BE2C (cell line): ENCODE measurements around the gene ADCY7.
"Not testable (repeated sequence)": the region's sequence is repeated elsewhere in the genome, so short reads cannot be mapped to it uniquely, and the experiment has no call there.

Experiments
- DNase-seq: peaks from one replicate; pipeline ENCODE4 v3.0.0-alpha.2; 2020
- H3K27me3 ChIP-seq: fragments of 250-450 bp; sonication (Bioruptor Pico); 2 replicates; pipeline ENCODE4 v1.5.1; 2020; ENCODE audit warnings: mild to moderate bottlenecking
- H3K36me3 ChIP-seq: fragments of 250-450 bp; sonication (Bioruptor Pico); 2 replicates; pipeline ENCODE4 v1.5.1; 2020; ENCODE audit warnings: mild to moderate bottlenecking
- H3K4me1 ChIP-seq: fragments of 250-450 bp; sonication (Bioruptor Pico); 2 replicates; pipeline ENCODE4 v1.5.1; 2020
- H3K4me3 ChIP-seq: 2 replicates; pipeline ENCODE4 v1.5.1; 2011; ENCODE audit warnings: low read depth, low read length
- H3K9me3 ChIP-seq: fragments of 250-450 bp; sonication (Bioruptor Pico); 2 replicates; pipeline ENCODE4 v1.5.1; 2020
- TF ChIP-seq, protein P1 (sequence below): IDR thresholded peaks from 2 replicates; pipeline ENCODE4 v1.5.1; 2012; ENCODE audit warnings: mild to moderate bottlenecking, low read depth, low read length

ADCY7 gene

DNA sequence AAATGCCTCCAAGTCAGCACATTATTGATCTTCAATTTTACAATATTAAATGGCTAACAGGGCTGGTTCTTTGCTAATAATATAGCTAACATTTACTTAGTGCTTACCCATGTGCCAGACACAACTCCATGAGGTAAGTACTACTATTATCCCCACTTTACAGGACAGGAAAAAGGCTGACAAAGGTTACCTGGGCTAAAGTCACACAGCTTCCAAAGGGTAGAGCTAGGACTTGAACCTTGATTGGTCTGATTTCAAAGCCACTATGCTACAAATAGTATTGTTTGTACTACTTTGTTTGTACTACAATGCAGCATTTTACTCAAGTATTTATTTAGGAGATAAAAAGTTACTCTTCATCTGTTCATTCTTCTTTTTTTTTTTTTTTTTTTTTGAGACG lies 70.5 kb downstream of the ADCY7 start:
- no peaks in the 10 kb centered on the region for H3K9me3 ChIP-seq
- H3K36me3 ChIP-seq: peaks cover 45% of the 10 kb centered on the region
- H3K4me1 ChIP-seq: no peaks in the 10 kb centered on the region
- TF ChIP-seq, protein P1, sequence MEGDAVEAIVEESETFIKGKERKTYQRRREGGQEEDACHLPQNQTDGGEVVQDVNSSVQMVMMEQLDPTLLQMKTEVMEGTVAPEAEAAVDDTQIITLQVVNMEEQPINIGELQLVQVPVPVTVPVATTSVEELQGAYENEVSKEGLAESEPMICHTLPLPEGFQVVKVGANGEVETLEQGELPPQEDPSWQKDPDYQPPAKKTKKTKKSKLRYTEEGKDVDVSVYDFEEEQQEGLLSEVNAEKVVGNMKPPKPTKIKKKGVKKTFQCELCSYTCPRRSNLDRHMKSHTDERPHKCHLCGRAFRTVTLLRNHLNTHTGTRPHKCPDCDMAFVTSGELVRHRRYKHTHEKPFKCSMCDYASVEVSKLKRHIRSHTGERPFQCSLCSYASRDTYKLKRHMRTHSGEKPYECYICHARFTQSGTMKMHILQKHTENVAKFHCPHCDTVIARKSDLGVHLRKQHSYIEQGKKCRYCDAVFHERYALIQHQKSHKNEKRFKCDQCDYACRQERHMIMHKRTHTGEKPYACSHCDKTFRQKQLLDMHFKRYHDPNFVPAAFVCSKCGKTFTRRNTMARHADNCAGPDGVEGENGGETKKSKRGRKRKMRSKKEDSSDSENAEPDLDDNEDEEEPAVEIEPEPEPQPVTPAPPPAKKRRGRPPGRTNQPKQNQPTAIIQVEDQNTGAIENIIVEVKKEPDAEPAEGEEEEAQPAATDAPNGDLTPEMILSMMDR: no peak
- H3K27me3 ChIP-seq: no peaks in the 10 kb centered on the region
- H3K4me3 ChIP-seq: no peak overlapping the region
- no peak for DNase-seq

DNA sequence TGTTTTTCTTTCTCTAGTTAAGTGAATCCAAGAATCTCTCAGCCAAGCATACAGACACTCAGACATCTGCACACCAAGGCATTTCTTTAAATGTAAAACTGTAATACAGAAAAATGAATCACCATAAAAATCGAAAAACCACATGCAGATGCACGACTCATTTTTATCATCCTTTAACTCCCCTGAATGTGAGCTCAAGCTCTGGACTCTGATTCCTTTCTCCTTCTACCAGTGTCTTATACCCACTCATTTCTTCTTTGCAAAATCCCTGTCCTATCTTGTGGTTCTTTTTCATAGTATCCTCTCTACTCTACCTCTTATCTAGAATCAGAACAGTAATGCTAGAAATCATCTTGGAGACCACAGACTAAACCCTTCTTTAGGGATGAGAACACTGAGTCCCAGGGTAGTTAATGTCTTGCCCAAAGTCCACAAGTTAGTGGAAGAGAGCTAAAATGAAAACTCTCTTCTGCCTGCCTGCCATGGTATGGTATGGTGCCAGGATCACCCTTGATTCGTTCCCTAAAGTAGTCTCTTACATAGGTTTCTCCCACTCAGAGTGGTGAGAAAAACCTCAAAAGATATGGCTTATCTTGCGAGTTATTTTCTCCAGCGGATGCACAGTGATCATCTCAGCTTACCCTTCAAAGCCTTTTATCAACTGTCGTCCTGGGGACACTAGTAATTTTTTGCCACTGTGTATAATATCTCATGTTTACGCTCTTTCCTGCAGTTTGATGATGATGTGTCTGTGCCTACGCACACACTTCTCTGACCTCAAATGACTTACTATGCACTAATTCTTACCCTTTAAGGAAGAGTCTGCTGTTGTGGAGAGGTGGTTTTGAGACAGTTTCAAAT lies 72.2 kb downstream of the ADCY7 start:
- H3K36me3 ChIP-seq: peaks cover 46% of the 10 kb centered on the region
- TF ChIP-seq, protein P1: no peak
- no peaks in the 10 kb centered on the region for H3K4me1 ChIP-seq
- no peak overlapping the region for H3K4me3 ChIP-seq
- no peaks in the 10 kb centered on the region for H3K9me3 ChIP-seq
- no peaks in the 10 kb centered on the region for H3K27me3 ChIP-seq
- no peak for DNase-seq

DNA sequence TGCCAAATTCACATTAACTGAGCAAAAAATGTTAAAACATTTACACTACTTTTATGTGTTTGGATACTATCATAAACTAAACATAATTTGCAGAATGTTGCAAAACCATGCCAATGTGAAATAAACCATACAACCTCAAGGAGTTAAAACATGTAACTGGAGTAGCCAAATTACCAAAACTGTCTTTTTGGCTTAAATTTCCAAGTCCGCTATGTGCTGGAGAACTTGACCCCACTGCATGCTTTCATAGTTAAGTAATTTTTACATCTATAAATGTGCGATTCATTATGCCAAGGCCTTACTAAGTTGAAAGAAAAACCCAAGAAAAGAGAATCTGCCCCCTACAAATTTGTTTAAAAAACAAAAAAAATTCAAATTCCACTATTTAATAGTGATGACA lies 74.2 kb downstream of the ADCY7 start:
- Histone ChIP-seq H3K4me3 (no peak overlapping the region), H3K4me1 (no peaks in the 10 kb centered on the region), H3K27me3 (no peaks in the 10 kb centered on the region), H3K9me3 (no peaks in the 10 kb centered on the region), H3K36me3 (peaks cover 51% of the 10 kb centered on the region)
- TF ChIP-seq, protein P1: no peak
- no peak for DNase-seq

DNA sequence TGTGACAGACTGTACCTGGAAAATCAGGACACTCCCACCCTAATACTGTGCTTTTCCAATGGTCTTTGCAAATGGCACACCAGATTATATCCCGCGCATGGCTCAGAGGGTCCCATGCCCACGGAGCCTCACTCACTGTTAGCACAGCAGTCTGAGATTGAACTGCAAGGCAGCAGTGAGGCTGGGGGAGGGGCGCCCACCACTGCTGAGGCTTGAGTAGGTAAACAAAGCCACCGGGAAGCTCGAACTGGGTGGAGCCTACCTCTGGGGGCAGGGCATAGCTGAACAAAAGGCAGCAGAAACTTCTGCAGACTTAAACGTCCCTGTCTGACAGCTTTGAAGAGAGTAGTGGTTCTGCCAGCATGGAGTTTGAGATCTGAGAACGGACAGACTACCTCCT lies 77.2 kb downstream of the ADCY7 start:
- DNase-seq, H3K9me3 ChIP-seq: not testable (repeated sequence)
- H3K36me3 ChIP-seq: peaks cover 44% of the 10 kb centered on the region

DNA sequence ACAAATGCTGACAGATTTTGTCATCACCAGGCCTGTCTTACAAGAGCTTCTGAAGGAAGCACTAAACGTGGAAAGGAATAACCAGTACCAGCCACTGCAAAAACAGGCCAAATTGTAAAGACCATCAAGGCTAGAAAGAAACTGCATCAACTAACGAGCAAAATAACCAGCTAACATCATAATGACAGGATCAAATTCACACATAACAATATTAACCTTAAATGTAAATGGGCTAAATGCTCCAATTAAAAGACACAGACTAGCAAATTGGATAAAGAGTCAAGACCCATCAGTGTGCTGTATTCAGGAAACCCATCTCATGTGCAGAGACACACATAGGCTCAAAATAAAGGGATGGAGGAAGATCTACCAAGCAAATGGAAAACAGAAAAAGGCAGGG lies 78.9 kb downstream of the ADCY7 start:
- not testable (repeated sequence) for H3K4me3 ChIP-seq
- peaks cover 44% of the 10 kb centered on the region for H3K36me3 ChIP-seq

More for the DNA sequence above, 77.2 kb downstream of the ADCY7 start:
- H3K4me3 ChIP-seq, H3K27me3 ChIP-seq, H3K4me1 ChIP-seq: not testable (repeated sequence)

DNA sequence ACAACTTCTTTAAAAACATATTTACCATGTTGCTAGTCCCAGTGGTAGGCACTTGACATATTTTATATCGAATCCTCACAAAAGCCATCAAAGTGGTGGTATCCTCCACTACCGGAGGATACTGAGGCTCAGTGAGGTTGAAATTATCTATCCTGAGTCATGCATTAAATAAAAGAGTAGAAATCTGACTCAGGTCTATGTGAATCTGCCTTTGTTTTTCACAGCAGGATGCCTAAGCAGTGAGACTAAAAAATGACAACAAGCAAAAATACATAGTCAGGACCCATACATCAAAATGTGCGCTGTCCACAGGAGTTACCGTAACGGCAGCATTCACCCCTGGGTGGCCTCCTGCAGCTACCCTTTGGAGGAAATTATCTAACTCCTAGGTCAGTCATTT lies 84.8 kb downstream of the ADCY7 start:
- no peak for DNase-seq

More for the DNA sequence above, 78.9 kb downstream of the ADCY7 start:
- not testable (repeated sequence) for H3K9me3 ChIP-seq, H3K27me3 ChIP-seq, DNase-seq, H3K4me1 ChIP-seq

DNA sequence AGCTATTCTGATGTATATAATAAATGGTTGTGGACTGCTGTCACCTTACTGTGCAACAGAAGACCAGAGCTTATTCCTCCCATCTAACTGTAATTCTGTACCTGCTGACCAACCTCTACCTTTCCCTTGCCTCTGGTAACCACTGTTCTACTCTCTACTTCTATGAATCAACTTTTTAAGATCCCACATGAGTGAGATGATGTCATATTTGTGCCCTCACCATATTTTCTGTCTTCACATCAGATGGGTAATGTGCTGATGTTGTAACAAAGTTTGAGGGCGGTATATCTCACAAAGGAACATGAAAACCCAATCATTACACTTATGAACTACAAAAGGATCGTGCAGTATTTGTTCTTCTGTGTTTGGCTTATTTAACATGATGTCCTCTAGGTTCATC lies 85.6 kb downstream of the ADCY7 start:
- DNase-seq: no peak
- H3K36me3 ChIP-seq: peaks cover 57% of the 10 kb centered on the region
- TF ChIP-seq, protein P1: no peak

More for the DNA sequence above, 84.8 kb downstream of the ADCY7 start:
- no peaks in the 10 kb centered on the region for H3K4me1 ChIP-seq
- no peaks in the 10 kb centered on the region for H3K9me3 ChIP-seq
- peaks cover 57% of the 10 kb centered on the region for H3K36me3 ChIP-seq
- TF ChIP-seq, protein P1: no peak
- H3K4me3 ChIP-seq: no peak overlapping the region
- no peaks in the 10 kb centered on the region for H3K27me3 ChIP-seq

More for the DNA sequence above, 85.6 kb downstream of the ADCY7 start:
- no peaks in the 10 kb centered on the region for H3K27me3 ChIP-seq
- H3K4me1 ChIP-seq: no peaks in the 10 kb centered on the region
- H3K9me3 ChIP-seq: no peaks in the 10 kb centered on the region
- H3K4me3 ChIP-seq: no peak overlapping the region
